T-cell (primary cell): ENCODE measurements around the gene ATP5IF1. TPM values are rescaled to one million over a fixed set of nuclear protein-coding genes. Genes with fewer than 3 reads are reported as not detected.
A peak's percentile ranks its signal among the peaks of the same experiment; 100 is the strongest.

Experiments
- ATAC-seq, 4 experiments: fragments of 200-7000 bp in 3 of 4; fragments of 150-1000 bp in 1 of 4; cut with Tn5 transposase; replicated peaks in 1 of 4; 1 replicate in 3 of 4; 2 replicates in 1 of 4; pipeline ENCODE4 v1.10.0; 2021; ENCODE audit warnings: moderate library complexity in 3 of 4, mild to moderate bottlenecking in 2 of 4, moderate number of reproducible peaks in 1 of 4
- CTCF ChIA-PET, 2 donors: fragments of 300-600 bp; sonication (Branson Sonifier 250); formaldehyde crosslinking; loops; one replicate each; lab custom pipeline; 2022; ENCODE audit warnings: antibody characterized with exemption in 2 of 2; lab: Charles Lee
- POLR2A ChIA-PET, 2 donors: fragments of 300-600 bp; sonication (Branson Sonifier 250); formaldehyde crosslinking; loops; one replicate each; lab custom pipeline; 2022; ENCODE audit warnings: antibody characterized with exemption in 2 of 2; lab: Charles Lee
- DNase-seq, 35 experiments: peaks; one replicate each; pipeline versions ENCODE4 v3.0.0 to v3.0.0-alpha.2; 2013 to 2023
- H3K27ac ChIP-seq: one replicate; pipeline ENCODE4 v1.5.1; 2013; ENCODE audit warnings: low read length
- H3K27me3 ChIP-seq, 2 experiments: replicated peaks in 1 of 2; 1 replicate in 1 of 2; 2 replicates in 1 of 2; pipeline versions ENCODE4 v1.6.1 to v1.7.0; 2013; ENCODE audit warnings: low read length in 1 of 2, mixed read lengths in 1 of 2; ENCODE audit not compliant: control insufficient read depth in 2 of 2, insufficient read depth in 2 of 2; ENCODE audit errors: extremely low read depth in 1 of 2
- H3K36me3 ChIP-seq, 2 donors: 1 replicate in 1 of 2; 2 replicates in 1 of 2; pipeline versions ENCODE4 v1.6.1 to v1.7.0; 2013; ENCODE audit warnings: low read length in 1 of 2; ENCODE audit not compliant: control insufficient read depth in 2 of 2, insufficient read depth in 1 of 2; ENCODE audit errors: extremely low read depth in 1 of 2
- H3K4me1 ChIP-seq, 2 experiments: 1 replicate in 1 of 2; 2 replicates in 1 of 2; pipeline versions ENCODE4 v1.6.1 to v1.7.0; 2013; ENCODE audit warnings: low read length in 2 of 2, mixed read lengths in 1 of 2; ENCODE audit not compliant: insufficient read depth in 2 of 2, control insufficient read depth in 1 of 2; ENCODE audit errors: extremely low read depth in 1 of 2
- H3K4me3 ChIP-seq, 2 donors: 1 replicate in 1 of 2; 2 replicates in 1 of 2; pipeline versions ENCODE4 v1.5.1 to v1.7.0; 2013; ENCODE audit warnings: mild to moderate bottlenecking in 2 of 2, low read length in 1 of 2, moderate library complexity in 1 of 2; ENCODE audit not compliant: control insufficient read depth in 1 of 2; ENCODE audit errors: extremely low read depth in 1 of 2
- H3K9me3 ChIP-seq: 2 replicates; pipeline ENCODE4 v1.7.0; 2013
- H3K27ac Mint-ChIP-seq, 2 donors: one replicate each; pipeline ENCODE4 v1.8.0; 2020 to 2021; ENCODE audit warnings: mild to moderate bottlenecking in 2 of 2, mixed read lengths in 2 of 2
- H3K27me3 Mint-ChIP-seq, 2 donors: one replicate each; pipeline ENCODE4 v1.8.0; 2021 to 2022; ENCODE audit warnings: mixed read lengths in 2 of 2
- H3K36me3 Mint-ChIP-seq: one replicate; pipeline ENCODE4 v1.8.0; 2021; ENCODE audit warnings: mixed read lengths
- H3K4me1 Mint-ChIP-seq, 3 donors: one replicate each; pipeline ENCODE4 v1.8.0; 2020 to 2022; ENCODE audit warnings: mixed read lengths in 3 of 3, mild to moderate bottlenecking in 1 of 3
- H3K4me3 Mint-ChIP-seq, 3 donors: one replicate each; pipeline ENCODE4 v1.8.0; 2020 to 2022; ENCODE audit warnings: mild to moderate bottlenecking in 3 of 3, mixed read lengths in 3 of 3, moderate library complexity in 3 of 3
- H3K9me3 Mint-ChIP-seq, 3 donors: one replicate each; pipeline ENCODE4 v1.8.0; 2020 to 2022; ENCODE audit warnings: mixed read lengths in 3 of 3
- WGBS: methylation state at CpG from one replicate; pipeline ENCODE4 v1.1.5; 2013; ENCODE audit warnings: missing lambda C conversion rate; ENCODE audit not compliant: insufficient coverage; 5-methylcytosine and 5-hydroxymethylcytosine counted together
- total RNA-seq, 35 experiments: library from RNA in 6 of 35; stranded (reverse) in 6 of 35; fragments of 120-200 nt in 1 of 35; gene quantifications; one replicate each; pipeline versions ENCODE4 v1.2.1 to v1.2.4 and lab custom pipeline; 2013 to 2026

Gene ATP5IF1
- total RNA-seq, 5 donors from 2014 or later (not counting 1 experiment from before 2014, with no cell fraction given), result 74.4 to 106 (median 93.5) TPM

DNA sequence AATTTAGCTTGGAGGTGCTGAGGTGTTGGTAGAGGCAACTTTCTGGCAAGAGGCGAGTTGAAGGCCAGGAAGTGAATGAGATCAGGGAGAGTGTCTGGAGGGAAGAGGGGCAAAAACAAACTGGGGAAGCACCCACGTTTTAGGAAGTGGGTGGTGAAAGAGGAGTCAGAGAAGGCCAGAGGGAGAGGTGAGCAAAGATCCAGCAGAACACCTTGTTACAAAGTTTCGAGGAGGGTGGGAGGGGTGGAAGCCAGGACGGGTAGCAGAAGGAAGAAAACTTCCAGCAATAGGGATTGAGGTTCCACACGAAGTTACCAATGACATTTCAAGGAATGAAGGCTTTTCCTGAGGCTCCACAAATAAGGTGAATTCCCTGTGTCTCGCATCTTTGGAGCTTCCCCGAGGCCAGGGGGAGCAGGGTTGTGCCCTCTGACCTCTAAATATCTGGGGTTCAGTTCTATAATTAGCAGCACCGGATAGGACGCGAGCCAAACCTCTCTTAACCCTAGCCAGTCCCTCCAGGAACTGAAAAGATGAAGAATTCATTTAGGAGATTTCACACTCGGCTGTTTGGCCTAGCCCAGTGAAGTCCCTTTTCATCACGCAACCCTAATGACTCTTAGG is 22.8 kb downstream of the ATP5IF1 start:
- H3K4me3 ChIP-seq, result peak overlapping the region; percentile 29 to 99
- no peaks in the 10 kb centered on the region for H3K9me3 ChIP-seq
- Mint-ChIP-seq H3K4me3 (peak overlapping the region; percentile 77 to 82 (median 79)), H3K27ac (peak overlapping the region; percentile 67 to 79), H3K27me3 (no peaks in the 10 kb centered on the region), H3K9me3 (no peaks in the 10 kb centered on the region), H3K36me3 (no peaks in the 10 kb centered on the region), H3K4me1 (peaks cover 41 to 52% (median 44%) of the 10 kb centered on the region in 3 donors)
- H3K27ac ChIP-seq, result no peak overlapping the region
- ATAC-seq (no peak), DNase-seq (no peak)
- H3K4me1 ChIP-seq, result peaks cover 19 to 60% of the 10 kb centered on the region in 2 experiments
- WGBS, result 24% methylated on average over 9 of the region's 12 CpGs
- no peaks in the 10 kb centered on the region for H3K36me3 ChIP-seq
- CTCF ChIA-PET, result interaction anchor here (0.5 to 1.8 kb wide), 5 partner anchors 10 to 119 kb away, joined by 3 to 11 read pairs (median 4); no protein-coding TSS in a partner anchor
- POLR2A ChIA-PET, result interaction anchor here (0.6 to 0.7 kb wide), 2 partner anchors 162 to 898 kb away, joined by 3 to 12 read pairs; no protein-coding TSS in a partner anchor
- H3K27me3 ChIP-seq, result peaks cover 0 to 5% of the 10 kb centered on the region in 2 experiments

DNA sequence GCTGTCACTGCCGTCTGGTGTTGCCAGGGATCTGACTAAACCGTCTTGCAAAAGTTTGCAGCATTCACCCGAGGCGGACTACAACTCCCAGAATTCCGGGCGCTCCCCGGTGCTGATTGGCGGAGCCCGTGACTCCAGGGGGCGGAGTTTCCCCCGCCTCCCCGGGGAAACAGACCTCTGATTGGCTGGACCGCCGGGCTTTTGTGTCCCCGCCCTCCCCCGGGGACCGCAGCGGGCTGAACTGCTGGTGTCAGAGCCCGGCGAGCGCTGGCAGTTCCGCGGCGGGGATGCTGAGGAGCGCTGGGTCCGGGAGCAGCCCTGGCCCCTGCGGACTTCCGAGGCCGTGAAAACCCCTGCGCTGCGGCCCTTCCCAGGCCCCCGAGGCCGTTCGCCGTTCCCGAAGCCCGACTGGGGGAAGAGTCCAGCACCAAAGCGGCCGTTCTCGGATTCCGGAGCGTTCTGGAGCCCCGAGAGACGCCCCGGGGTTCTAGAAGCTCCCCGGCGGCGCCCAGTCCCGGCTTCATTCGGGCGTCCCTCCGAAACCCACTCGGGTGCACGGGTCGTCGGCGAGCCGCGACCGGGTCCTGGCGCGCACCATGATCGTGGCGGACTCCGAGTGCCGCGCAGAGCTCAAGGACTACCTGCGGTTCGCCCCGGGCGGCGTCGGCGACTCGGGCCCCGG is 23.5 kb downstream of the ATP5IF1 start, which contains the start of gene SESN2:
SESN2 (plus strand) TSS at position 267 of the 682 bp plus-strand sequence; CDS start at position 597, 330 bp downstream.
- H3K27me3 Mint-ChIP-seq, result no peaks in the 10 kb centered on the region
- Histone ChIP-seq H3K4me1 (peaks cover 19 to 60% of the 10 kb centered on the region in 2 experiments), H3K27me3 (peaks cover 0 to 5% of the 10 kb centered on the region in 2 experiments), H3K27ac (peak within 1 kb of the TSS; percentile 34), H3K36me3 (no peaks in the 10 kb centered on the region), H3K9me3 (no peaks in the 10 kb centered on the region), H3K4me3 (peak within 1 kb of the TSS; percentile 75 to 99)
- H3K36me3 Mint-ChIP-seq, result no peaks in the 10 kb centered on the region
- under 1% methylated on average over 76 of the region's 76 CpGs for WGBS
- peaks cover 41 to 52% (median 44%) of the 10 kb centered on the region in 3 donors for H3K4me1 Mint-ChIP-seq
- POLR2A ChIA-PET, result interaction anchor here (0.6 kb wide), 3 partner anchors 13 to 150 kb away, joined by 3 to 12 read pairs (median 3); partner anchors contain the start of gene ATP5IF1 (in 1 of the 2)
- CTCF ChIA-PET, result interaction anchor here (0.6 to 1.0 kb wide), 2 partner anchors 10 to 20 kb away, joined by 3 to 10 read pairs; no protein-coding TSS in a partner anchor
- H3K9me3 Mint-ChIP-seq, result no peaks in the 10 kb centered on the region
- ATAC-seq, result peak; percentile 95 to 99 (median 97)
- H3K27ac Mint-ChIP-seq, result peak within 1 kb of the TSS; percentile 67 to 79
- H3K4me3 Mint-ChIP-seq, result peak within 1 kb of the TSS; percentile 77 to 82 (median 79)
- peak; percentile 95 to 99 (median 98) for DNase-seq

DNA sequence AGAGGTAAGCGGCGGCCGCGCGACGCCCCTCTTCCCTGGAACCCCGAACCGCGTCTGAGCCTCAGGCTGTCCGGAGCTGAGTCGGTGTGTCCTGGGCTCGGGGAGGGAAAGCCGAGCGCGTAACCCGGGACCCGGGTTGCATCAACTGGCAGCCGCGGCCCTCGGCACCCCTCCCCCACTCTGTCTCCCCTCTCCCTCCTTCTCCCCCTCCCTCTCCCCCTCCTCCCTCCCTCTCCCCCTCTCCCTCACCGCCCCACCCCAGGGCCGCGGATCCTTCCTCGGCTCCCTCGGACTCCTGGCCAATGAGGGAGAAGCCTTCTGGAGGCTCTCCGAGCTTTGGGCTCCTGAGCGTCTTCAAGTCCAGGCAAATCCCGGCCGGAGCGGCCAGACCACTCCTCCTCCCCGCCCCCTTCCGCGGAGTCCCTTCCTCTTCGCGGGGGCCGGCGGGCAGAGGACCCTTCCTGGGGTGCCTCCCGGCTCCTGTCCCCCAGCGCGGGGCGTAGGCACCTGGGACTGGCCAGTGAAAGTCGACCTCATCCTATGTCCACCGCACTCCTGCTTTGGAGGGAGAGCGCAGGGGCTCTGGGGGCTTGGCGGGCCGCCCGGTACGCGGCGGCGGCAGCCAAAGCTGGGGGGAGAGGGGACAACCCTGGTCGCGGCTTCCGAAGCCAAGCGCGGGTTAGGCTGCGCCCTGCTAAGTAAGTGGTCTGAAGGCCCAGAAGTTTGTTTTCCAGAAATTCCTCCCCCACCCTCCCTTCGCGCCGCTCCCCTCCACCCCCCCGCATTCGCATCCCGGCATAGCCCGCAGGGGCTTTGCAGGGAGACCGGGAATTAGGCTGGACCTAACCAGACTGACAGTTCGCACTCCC is 24.2 kb downstream of the ATP5IF1 start:
- CTCF ChIA-PET, result interaction anchor here (0.6 to 1.0 kb wide), 2 partner anchors 11 to 19 kb away, joined by 3 to 10 read pairs; no protein-coding TSS in a partner anchor

DNA sequence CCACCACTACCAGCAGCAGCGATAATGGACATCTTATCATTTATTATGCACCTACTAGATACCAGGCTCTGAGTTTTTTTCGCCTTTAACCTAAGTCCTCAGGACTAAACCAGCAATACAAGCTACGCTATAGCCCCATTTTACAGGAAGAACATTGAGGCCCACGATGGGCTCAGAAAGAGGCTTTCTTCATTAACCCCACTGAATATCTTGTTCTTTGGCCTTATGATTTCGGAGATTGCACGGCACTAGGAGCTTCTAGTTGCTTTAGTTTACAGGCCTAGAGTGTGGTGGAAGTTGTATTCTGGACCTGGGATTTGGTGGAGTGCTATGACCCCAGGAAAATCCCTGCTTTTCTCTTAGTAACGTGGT is 24.9 kb downstream of the ATP5IF1 start:
- POLR2A ChIA-PET, result interaction anchor here in 1 of 2 donors (0.5 kb wide), 1 partner anchor 91 kb away, joined by 5 read pairs; no protein-coding TSS in a partner anchor
- no peaks in the 10 kb centered on the region for H3K9me3 ChIP-seq
- CTCF ChIA-PET, result no interaction called here
- H3K36me3 ChIP-seq, result no peaks in the 10 kb centered on the region
- peaks cover 17 to 55% of the 10 kb centered on the region in 2 experiments for H3K4me1 ChIP-seq
- no peak overlapping the region for H3K27ac ChIP-seq
- no peaks in the 10 kb centered on the region for H3K27me3 Mint-ChIP-seq
- peaks cover 0 to 5% of the 10 kb centered on the region in 2 experiments for H3K27me3 ChIP-seq
- peak overlapping the region in 1 of 2 donors; percentile 44 for H3K27ac Mint-ChIP-seq
- H3K36me3 Mint-ChIP-seq, result no peaks in the 10 kb centered on the region
- 97% methylated on average over 3 of the region's 7 CpGs for WGBS
- peak overlapping the region in 1 of 2 donors; percentile 99 for H3K4me3 ChIP-seq
- H3K9me3 Mint-ChIP-seq, result no peaks in the 10 kb centered on the region
- ATAC-seq (no peak), DNase-seq (no peak)
- H3K4me3 Mint-ChIP-seq, result peak overlapping the region; percentile 73 to 79 (median 74)
- peaks cover 39 to 48% (median 44%) of the 10 kb centered on the region in 3 donors for H3K4me1 Mint-ChIP-seq

More for the DNA sequence above, 24.2 kb downstream of the ATP5IF1 start:
- H3K4me3 ChIP-seq, result peak overlapping the region; percentile 75 to 99
- POLR2A ChIA-PET, result interaction anchor here (0.6 kb wide), 4 partner anchors 14 to 227 kb away, joined by 3 to 12 read pairs (median 6); partner anchors contain the start of gene ATP5IF1 (in 1 of the 2)
- WGBS, result 11% methylated on average over 32 of the region's 66 CpGs
- H3K36me3 ChIP-seq, result no peaks in the 10 kb centered on the region
- H3K9me3 ChIP-seq, result no peaks in the 10 kb centered on the region
- Mint-ChIP-seq H3K9me3 (no peaks in the 10 kb centered on the region), H3K36me3 (no peaks in the 10 kb centered on the region), H3K4me3 (peak overlapping the region; percentile 77 to 82 (median 79)), H3K4me1 (peaks cover 41 to 51% (median 43%) of the 10 kb centered on the region in 3 donors), H3K27me3 (no peaks in the 10 kb centered on the region), H3K27ac (peak overlapping the region in 1 of 2 donors; percentile 44)
- DNase-seq (peak in 4 of 35 experiments; percentile 6 to 45 (median 16)), ATAC-seq (no peak)
- H3K4me1 ChIP-seq, result peaks cover 19 to 60% of the 10 kb centered on the region in 2 experiments
- H3K27ac ChIP-seq, result no peak overlapping the region
- H3K27me3 ChIP-seq, result peaks cover 0 to 5% of the 10 kb centered on the region in 2 experiments

DNA sequence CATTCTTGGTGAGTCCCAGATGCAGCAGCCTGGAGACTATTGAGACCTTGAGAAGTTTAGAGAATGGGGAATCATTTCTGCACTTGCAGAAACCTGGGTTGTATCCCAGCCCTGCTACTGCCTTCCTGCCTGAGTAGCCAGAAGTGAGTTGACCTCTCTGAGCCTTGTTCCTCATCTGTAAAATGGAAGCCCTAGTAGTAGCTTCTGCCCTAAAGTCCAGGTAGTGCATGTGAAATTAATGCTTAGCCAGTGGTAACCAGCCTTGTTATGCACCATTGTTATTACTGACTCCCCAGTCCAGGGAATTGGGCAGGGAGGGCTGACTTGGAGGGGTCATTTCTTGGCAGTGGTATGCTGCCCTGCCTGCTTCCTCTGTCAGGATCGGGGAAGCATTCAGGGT is 29.0 kb downstream of the ATP5IF1 start:
- Mint-ChIP-seq H3K9me3 (no peaks in the 10 kb centered on the region), H3K4me1 (peaks cover 14 to 23% (median 18%) of the 10 kb centered on the region in 3 donors), H3K27me3 (no peaks in the 10 kb centered on the region), H3K4me3 (no peak overlapping the region), H3K36me3 (no peaks in the 10 kb centered on the region), H3K27ac (no peak overlapping the region)
- Histone ChIP-seq H3K4me3 (no peak overlapping the region), H3K9me3 (no peaks in the 10 kb centered on the region), H3K4me1 (peaks cover 0 to 21% of the 10 kb centered on the region in 2 experiments), H3K36me3 (no peaks in the 10 kb centered on the region), H3K27me3 (peaks cover 0 to 5% of the 10 kb centered on the region in 2 experiments), H3K27ac (no peak overlapping the region)
- ATAC-seq (no peak), DNase-seq (no peak)
- ChIA-PET CTCF (interaction anchor here in 1 of 2 donors (0.6 kb wide), 1 partner anchor 95 kb away, joined by 4 read pairs; no protein-coding TSS in a partner anchor), POLR2A (interaction anchor here (0.6 kb wide), 4 partner anchors 8 to 247 kb away, joined by 3 to 9 read pairs (median 4); no protein-coding TSS in a partner anchor)
- WGBS, result 100% methylated on average over 1 of the region's 1 CpG
